Activated CD8-positive, alpha-beta T cell treated with anti-CD3 and anti-CD28 coated beads for 36 hours (primary cell): ENCODE data around the gene GPN2. TPM values are rescaled to one million over a fixed set of nuclear protein-coding genes. Genes with fewer than 3 reads are reported as not detected.

Experiments
- ATAC-seq: fragments of 200-7000 bp; cut with Tn5 transposase; one replicate; pipeline ENCODE4 v1.10.0; 2021; ENCODE audit warnings: mild to moderate bottlenecking, moderate library complexity
- CTCF ChIA-PET: fragments of 350-600 bp; sonication (Branson Sonifier 250); formaldehyde crosslinking; loops from one replicate; lab custom pipeline; 2021; ENCODE audit warnings: antibody characterized with exemption; lab: Charles Lee
- POLR2A ChIA-PET: fragments of 350-600 bp; sonication (Branson Sonifier 250); formaldehyde crosslinking; loops from one replicate; lab custom pipeline; 2021; ENCODE audit warnings: antibody characterized with exemption; lab: Charles Lee
- DNase-seq: peaks from one replicate; pipeline ENCODE4 v3.0.0-alpha.2; 2020
- H3K27ac Mint-ChIP-seq: one replicate; pipeline ENCODE4 v1.8.0; 2021; ENCODE audit warnings: mild to moderate bottlenecking, mixed read lengths
- H3K27me3 Mint-ChIP-seq: one replicate; pipeline ENCODE4 v1.8.0; 2021; ENCODE audit warnings: mixed read lengths
- H3K36me3 Mint-ChIP-seq: one replicate; pipeline ENCODE4 v1.8.0; 2021; ENCODE audit warnings: low read depth, mixed read lengths
- H3K4me1 Mint-ChIP-seq: one replicate; pipeline ENCODE4 v1.8.0; 2021; ENCODE audit warnings: low read depth, mixed read lengths
- H3K4me3 Mint-ChIP-seq: one replicate; pipeline ENCODE4 v1.8.0; 2021; ENCODE audit warnings: mild to moderate bottlenecking, moderate library complexity, mixed read lengths
- H3K9me3 Mint-ChIP-seq: one replicate; pipeline ENCODE4 v1.8.0; 2021; ENCODE audit warnings: mixed read lengths
- CTCF ChIP-seq: fragments of 200-600 bp; IDR thresholded peaks from one replicate; pipeline ENCODE4 v1.8.0; 2022; ENCODE audit warnings: antibody characterized with exemption, mild to moderate bottlenecking
- intact Hi-C: fragments of 100-400 bp; cut with micrococcal nuclease; formaldehyde crosslinking; loops from one replicate; pipeline ENCODE4 v1.10.0; 2022
- total RNA-seq, 2 experiments: library from RNA; stranded (reverse); gene quantifications; one replicate each; pipeline ENCODE4 v1.2.3, GENCODE V29; 2021

The GPN2 gene
- total RNA-seq, 2 experiments from 2014 or later: 45.9 to 47.9 TPM

GRCh38 chr1:26853600-26853999 lies 36.5 kb downstream of the GPN2 start:
- no peak for ATAC-seq
- H3K36me3 Mint-ChIP-seq: peaks cover 43% of the 10 kb centered on the region
- POLR2A ChIA-PET: no interaction called here
- no peak overlapping the region for H3K4me3 Mint-ChIP-seq
- no peaks in the 10 kb centered on the region for H3K4me1 Mint-ChIP-seq
- no peak for TF ChIP-seq CTCF
- CTCF ChIA-PET: interaction anchor here (1.5 kb wide), 1 partner anchor 30 kb away, joined by 3 read pairs; no protein-coding TSS in a partner anchor
- intact Hi-C loops: loop anchor here (5.0 kb wide), 1 partner anchor 34 kb away; no protein-coding TSS in a partner anchor
- H3K27ac Mint-ChIP-seq: no peak overlapping the region
- H3K9me3 Mint-ChIP-seq: no peaks in the 10 kb centered on the region
- DNase-seq: no peak
- no peaks in the 10 kb centered on the region for H3K27me3 Mint-ChIP-seq

GRCh38 chr1:26853156-26853555 lies 36.9 kb downstream of the GPN2 start:
- DNase-seq (peak; percentile 82), ATAC-seq (peak; percentile 72)
- Mint-ChIP-seq H3K36me3 (peaks cover 47% of the 10 kb centered on the region), H3K4me1 (no peaks in the 10 kb centered on the region), H3K4me3 (no peak overlapping the region), H3K27me3 (no peaks in the 10 kb centered on the region), H3K27ac (no peak overlapping the region), H3K9me3 (no peaks in the 10 kb centered on the region)
- intact Hi-C loops: loop anchor here (5.0 kb wide), 1 partner anchor 34 kb away; no protein-coding TSS in a partner anchor
- peak; percentile 76 for TF ChIP-seq CTCF
- CTCF ChIA-PET: interaction anchor here (1.5 kb wide), 1 partner anchor 30 kb away, joined by 3 read pairs; no protein-coding TSS in a partner anchor
- POLR2A ChIA-PET: no interaction called here

- no peak overlapping the region for H3K4me3 Mint-ChIP-seq
- peaks cover 49% of the 10 kb centered on the region for H3K36me3 Mint-ChIP-seq
- no peak for DNase-seq
- TF ChIP-seq CTCF: no peak
- intact Hi-C loops: loop anchor here (5.0 kb wide), 1 partner anchor 35 kb away; no protein-coding TSS in a partner anchor
- no peaks in the 10 kb centered on the region for H3K9me3 Mint-ChIP-seq
- ChIA-PET POLR2A (no interaction called here), CTCF (no interaction called here)
- no peaks in the 10 kb centered on the region for H3K4me1 Mint-ChIP-seq
- no peak overlapping the region for H3K27ac Mint-ChIP-seq
- no peak for ATAC-seq
- H3K27me3 Mint-ChIP-seq: no peaks in the 10 kb centered on the region
Observed at GRCh38 chr1:26852701-26853100, 37.4 kb downstream of the GPN2 start.

GRCh38 chr1:26851106-26851684 lies 38.9 kb downstream of the GPN2 start:
- Mint-ChIP-seq H3K36me3 (peaks cover 54% of the 10 kb centered on the region), H3K4me1 (no peaks in the 10 kb centered on the region), H3K27ac (peak overlapping the region; percentile 0), H3K27me3 (no peaks in the 10 kb centered on the region), H3K4me3 (no peak overlapping the region), H3K9me3 (no peaks in the 10 kb centered on the region)
- no peak for TF ChIP-seq CTCF
- ATAC-seq (no peak), DNase-seq (no peak)
- CTCF ChIA-PET: interaction anchor here (0.8 to 2.4 kb wide), 5 partner anchors 11 to 249 kb away, joined by 3 to 9 read pairs (median 3); partner anchors contain the start of gene SFN
- intact Hi-C loops: loop anchor here (5.0 kb wide), 1 partner anchor 36 kb away; no protein-coding TSS in a partner anchor
- POLR2A ChIA-PET: interaction anchor here (1.2 kb wide), 1 partner anchor 14 kb away, joined by 6 read pairs; no protein-coding TSS in a partner anchor
